Adipocyte (in vitro differentiated cells): ENCODE results near the gene KAT7.

ENCODE experiments used
- DNase-seq: peaks from one replicate; pipeline ENCODE4 v3.0.0-alpha.2; 2015; ENCODE audit warnings: low read depth
- H3K27me3 ChIP-seq: replicated peaks from 2 replicates; pipeline ENCODE4 v1.7.0; 2013; ENCODE audit warnings: mild to moderate bottlenecking, low read length, moderate library complexity; ENCODE audit not compliant: control insufficient read depth, insufficient read depth
- H3K36me3 ChIP-seq: 2 replicates; pipeline ENCODE4 v1.7.0; 2013; ENCODE audit warnings: low read length, mild to moderate bottlenecking, moderate library complexity; ENCODE audit not compliant: control insufficient read depth, insufficient read depth, severe bottlenecking
- H3K4me1 ChIP-seq: 2 replicates; pipeline ENCODE4 v1.7.0; 2013; ENCODE audit warnings: mild to moderate bottlenecking, low read length, moderate library complexity; ENCODE audit not compliant: control insufficient read depth, insufficient read depth
- H3K4me3 ChIP-seq: 2 replicates; pipeline ENCODE4 v1.7.0; 2013; ENCODE audit warnings: mild to moderate bottlenecking, low read length, moderate library complexity
- H3K9ac ChIP-seq: 2 replicates; pipeline ENCODE4 v1.7.0; 2013; ENCODE audit warnings: mild to moderate bottlenecking, low read length, moderate library complexity
- H3K9me3 ChIP-seq: 2 replicates; pipeline ENCODE4 v1.7.0; 2013; ENCODE audit warnings: mild to moderate bottlenecking, low read length, moderate library complexity; ENCODE audit not compliant: control insufficient read depth

The KAT7 gene

GRCh38 chr17:49783071-49783715 lies 5.3 kb upstream of the KAT7 start:
- Histone ChIP-seq H3K36me3 (no peaks in the 10 kb centered on the region), H3K4me1 (peaks cover 41% of the 10 kb centered on the region), H3K9me3 (no peaks in the 10 kb centered on the region), H3K4me3 (no peak overlapping the region), H3K9ac (no peak overlapping the region), H3K27me3 (no peaks in the 10 kb centered on the region)
- no peak for DNase-seq

DNA sequence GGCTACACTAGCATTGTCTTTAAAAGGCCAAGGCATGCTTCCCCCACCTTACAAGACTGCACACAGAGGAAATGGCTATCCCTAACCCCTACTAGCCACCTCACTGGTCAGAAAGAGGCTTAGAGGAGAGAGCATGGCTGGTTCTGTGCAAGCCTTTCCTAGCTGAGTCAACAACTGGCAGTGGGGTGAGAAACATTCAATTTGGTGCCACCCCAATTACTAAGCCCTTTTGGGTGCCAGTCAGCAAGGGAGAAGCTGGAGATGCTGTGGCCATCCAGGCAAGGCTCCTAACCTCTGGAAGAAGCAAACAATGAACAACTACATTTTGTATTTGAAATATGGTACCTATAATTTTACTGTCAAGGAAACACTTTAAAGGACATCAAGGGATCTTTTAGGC lies 4.7 kb upstream of the KAT7 start:
- peaks cover 41% of the 10 kb centered on the region for H3K4me1 ChIP-seq
- H3K9me3 ChIP-seq: no peaks in the 10 kb centered on the region
- H3K36me3 ChIP-seq: no peaks in the 10 kb centered on the region
- no peak overlapping the region for H3K9ac ChIP-seq
- no peaks in the 10 kb centered on the region for H3K27me3 ChIP-seq
- no peak for DNase-seq
- H3K4me3 ChIP-seq: no peak overlapping the region

GRCh38 chr17:49784636-49785035 lies 3.8 kb upstream of the KAT7 start:
- no peak overlapping the region for H3K9ac ChIP-seq
- H3K36me3 ChIP-seq: no peaks in the 10 kb centered on the region

GRCh38 chr17:49787884-49788477 lies 500 bp upstream of the KAT7 start:
- no peaks in the 10 kb centered on the region for H3K9me3 ChIP-seq

More at GRCh38 chr17:49784636-49785035, 3.8 kb upstream of the KAT7 start:
- Histone ChIP-seq H3K4me3 (no peak overlapping the region), H3K4me1 (peaks cover 36% of the 10 kb centered on the region), H3K9me3 (no peaks in the 10 kb centered on the region), H3K27me3 (no peaks in the 10 kb centered on the region)
- no peak for DNase-seq

DNA sequence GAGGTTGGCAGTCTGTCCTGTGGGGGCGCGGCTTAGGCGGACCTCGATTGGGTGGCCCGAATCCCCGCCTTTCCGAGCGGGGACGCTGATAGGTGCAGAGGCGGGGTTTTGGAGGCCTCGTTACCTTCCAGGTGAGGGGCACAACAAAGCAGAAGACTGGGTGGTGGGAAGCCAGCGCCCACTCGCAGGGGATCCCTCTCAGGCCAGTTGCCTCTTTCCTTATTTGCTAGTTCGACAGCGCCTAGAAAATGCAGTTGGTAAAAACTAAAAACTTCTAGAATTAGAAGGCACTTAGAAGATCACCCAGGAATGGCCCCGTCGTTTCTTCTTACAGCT lies 730 bp downstream of the KAT7 start:
- Histone ChIP-seq H3K9ac (peak overlapping the region; percentile 53), H3K27me3 (no peaks in the 10 kb centered on the region), H3K9me3 (no peaks in the 10 kb centered on the region), H3K4me1 (peaks cover 28% of the 10 kb centered on the region), H3K36me3 (peaks cover 22% of the 10 kb centered on the region), H3K4me3 (peak overlapping the region; percentile 99)
- no peak for DNase-seq

More at GRCh38 chr17:49787884-49788477, 500 bp upstream of the KAT7 start:
- Histone ChIP-seq H3K4me3 (peak overlapping the region; percentile 99), H3K9ac (peak overlapping the region; percentile 100), H3K36me3 (peaks cover 13% of the 10 kb centered on the region), H3K4me1 (peaks cover 31% of the 10 kb centered on the region), H3K27me3 (no peaks in the 10 kb centered on the region)
- no peak for DNase-seq

GRCh38 chr17:49793309-49793708 lies 4.8 kb downstream of the KAT7 start:
- no peaks in the 10 kb centered on the region for H3K27me3 ChIP-seq
- DNase-seq: no peak
- no peak overlapping the region for H3K9ac ChIP-seq
- H3K4me3 ChIP-seq: no peak overlapping the region
- no peaks in the 10 kb centered on the region for H3K9me3 ChIP-seq
- peaks cover 50% of the 10 kb centered on the region for H3K36me3 ChIP-seq
- H3K4me1 ChIP-seq: peaks cover 22% of the 10 kb centered on the region

- Histone ChIP-seq H3K9ac (no peak overlapping the region), H3K36me3 (peaks cover 68% of the 10 kb centered on the region), H3K9me3 (no peaks in the 10 kb centered on the region), H3K27me3 (no peaks in the 10 kb centered on the region), H3K4me3 (no peak overlapping the region), H3K4me1 (peaks cover 16% of the 10 kb centered on the region)
- DNase-seq: no peak
Measured at GRCh38 chr17:49795372-49795771, 6.9 kb downstream of the KAT7 start.

DNA sequence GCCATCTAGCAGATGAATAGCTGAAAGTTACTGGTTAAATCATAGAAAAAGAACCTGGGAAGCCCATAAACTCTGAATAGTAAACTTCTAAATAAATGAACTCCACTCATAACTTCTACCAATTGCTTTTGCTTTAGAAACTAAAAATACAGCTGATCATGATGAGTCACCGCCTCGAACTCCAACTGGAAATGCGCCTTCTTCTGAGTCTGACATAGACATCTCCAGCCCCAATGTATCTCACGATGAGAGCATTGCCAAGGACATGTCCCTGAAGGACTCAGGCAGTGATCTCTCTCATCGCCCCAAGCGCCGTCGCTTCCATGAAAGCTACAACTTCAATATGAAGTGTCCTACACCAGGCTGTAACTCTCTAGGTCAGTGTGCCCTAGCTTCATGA lies 9.7 kb downstream of the KAT7 start:
- H3K36me3 ChIP-seq: peaks cover 62% of the 10 kb centered on the region

GRCh38 chr17:49798738-49799137 lies 10.3 kb downstream of the KAT7 start:
- H3K9me3 ChIP-seq: no peaks in the 10 kb centered on the region
- peaks cover 10% of the 10 kb centered on the region for H3K4me1 ChIP-seq
- DNase-seq: no peak
- H3K9ac ChIP-seq: no peak overlapping the region
- peaks cover 60% of the 10 kb centered on the region for H3K36me3 ChIP-seq
- no peaks in the 10 kb centered on the region for H3K27me3 ChIP-seq
- H3K4me3 ChIP-seq: no peak overlapping the region

More for the DNA sequence above, 9.7 kb downstream of the KAT7 start:
- DNase-seq: no peak
- H3K9ac ChIP-seq: no peak overlapping the region
- no peak overlapping the region for H3K4me3 ChIP-seq
- no peaks in the 10 kb centered on the region for H3K27me3 ChIP-seq
- H3K9me3 ChIP-seq: no peaks in the 10 kb centered on the region
- H3K4me1 ChIP-seq: peaks cover 10% of the 10 kb centered on the region

DNA sequence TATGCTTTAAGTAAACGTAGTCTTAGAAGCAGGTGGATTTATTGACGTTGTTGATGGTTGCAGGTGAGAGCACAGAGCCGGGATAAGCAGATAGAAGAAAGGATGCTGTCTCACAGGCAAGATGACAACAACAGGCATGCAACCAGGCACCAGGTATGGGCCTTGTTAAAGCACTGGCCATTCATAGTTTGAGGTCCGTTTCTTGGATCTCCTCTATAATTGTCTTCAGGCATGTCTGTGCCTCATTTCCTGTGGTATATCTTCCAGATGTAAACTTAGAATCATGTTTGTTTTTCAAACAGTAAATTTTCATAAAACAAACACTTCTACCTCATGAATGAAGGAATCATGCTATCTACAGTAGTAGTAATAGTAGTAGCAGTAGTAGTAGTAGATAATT lies 20.6 kb downstream of the KAT7 start:
- no peak for DNase-seq
- Histone ChIP-seq H3K36me3 (peaks cover 72% of the 10 kb centered on the region), H3K9ac (no peak overlapping the region), H3K9me3 (no peaks in the 10 kb centered on the region), H3K4me1 (no peaks in the 10 kb centered on the region), H3K4me3 (no peak overlapping the region), H3K27me3 (no peaks in the 10 kb centered on the region)

- Histone ChIP-seq H3K27me3 (no peaks in the 10 kb centered on the region), H3K36me3 (peaks cover 74% of the 10 kb centered on the region), H3K9ac (no peak overlapping the region), H3K4me1 (peaks cover 4% of the 10 kb centered on the region), H3K9me3 (no peaks in the 10 kb centered on the region), H3K4me3 (no peak overlapping the region)
- DNase-seq: no peak
Measured at GRCh38 chr17:49814781-49815529, 26.5 kb downstream of the KAT7 start.
